GM18870 (cell line): ENCODE results near the gene CUL4A.
"Not testable (repeated sequence)": the region's sequence is repeated elsewhere in the genome, so short reads cannot be mapped to it uniquely, and the experiment has no call there.

Experiments
- ATAC-seq: cut with Tn5 transposase; IDR thresholded peaks from one replicate; pipeline ENCODE4 v1.9.1; 2021; ENCODE audit warnings: moderate library complexity; ENCODE audit not compliant: unreplicated experiment

CUL4A gene

GRCh38 chr13:113283904-113284303 is 74.5 kb downstream of the CUL4A start:
- no peak for ATAC-seq

- no peak for ATAC-seq
Observed at GRCh38 chr13:113288880-113289279, 79.5 kb downstream of the CUL4A start.

GRCh38 chr13:113291129-113291528 is 81.7 kb downstream of the CUL4A start:
- no peak for ATAC-seq

- ATAC-seq = no peak
Observed at GRCh38 chr13:113292021-113292862, 82.8 kb downstream of the CUL4A start.

- ATAC-seq = no peak
Observed at GRCh38 chr13:113293686-113294085, 84.3 kb downstream of the CUL4A start.

- ATAC-seq = no peak
Observed at GRCh38 chr13:113295776-113296175, 86.4 kb downstream of the CUL4A start.

GRCh38 chr13:113296823-113297369 is 87.5 kb downstream of the CUL4A start, which contains the start of gene LAMP1:
LAMP1 (plus strand) TSS chr13:113297239; CDS start chr13:113297435, 196 bp downstream.
- ATAC-seq = peak; percentile 63

GRCh38 chr13:113297370-113298042 is 88.1 kb downstream of the CUL4A start:
- peak; percentile 28 for ATAC-seq

- ATAC-seq = no peak
Observed at GRCh38 chr13:113298043-113298945, 88.9 kb downstream of the CUL4A start.

- no peak for ATAC-seq
Observed at GRCh38 chr13:113299951-113300350, 90.5 kb downstream of the CUL4A start.

GRCh38 chr13:113302986-113303385 is 93.6 kb downstream of the CUL4A start:
- no peak for ATAC-seq

GRCh38 chr13:113304121-113304520 is 94.7 kb downstream of the CUL4A start:
- no peak for ATAC-seq

- no peak for ATAC-seq
Observed at GRCh38 chr13:113305208-113305607, 95.8 kb downstream of the CUL4A start.

- no peak for ATAC-seq
Observed at GRCh38 chr13:113307491-113307890, 98.1 kb downstream of the CUL4A start.

- no peak for ATAC-seq
Observed at GRCh38 chr13:113309473-113309872, 100.1 kb downstream of the CUL4A start.

- not testable (repeated sequence) for ATAC-seq
Observed at GRCh38 chr13:113314112-113314511, 104.7 kb downstream of the CUL4A start.

- not testable (repeated sequence) for ATAC-seq
Observed at GRCh38 chr13:113314895-113315470, 105.6 kb downstream of the CUL4A start.

GRCh38 chr13:113315992-113316391 is 106.6 kb downstream of the CUL4A start:
- no peak for ATAC-seq
